Activated CD8-positive, alpha-beta memory T cell treated with anti-CD3 and anti-CD28 coated beads for 24 hours (primary cell): ENCODE data around the gene IFT43.

Source experiments
- DNase-seq: peaks from one replicate; pipeline ENCODE4 v3.0.0-alpha.2; 2020

The IFT43 gene

GRCh38 chr14:76019676-76020075 lies 34.1 kb downstream of the IFT43 start:
- DNase-seq, result no peak

GRCh38 chr14:76022991-76023390 lies 37.4 kb downstream of the IFT43 start:
- DNase-seq, result no peak

GRCh38 chr14:76023757-76024156 lies 38.2 kb downstream of the IFT43 start:
- DNase-seq, result no peak

GRCh38 chr14:76024211-76024907 lies 38.8 kb downstream of the IFT43 start:
- DNase-seq, result no peak

GRCh38 chr14:76034566-76034965 lies 49.0 kb downstream of the IFT43 start:
- no peak for DNase-seq

GRCh38 chr14:76040704-76041103 lies 55.1 kb downstream of the IFT43 start:
- no peak for DNase-seq

GRCh38 chr14:76045773-76046172 lies 60.2 kb downstream of the IFT43 start:
- no peak for DNase-seq

GRCh38 chr14:76050250-76050649 lies 64.7 kb downstream of the IFT43 start:
- DNase-seq, result no peak

GRCh38 chr14:76050797-76051392 lies 65.3 kb downstream of the IFT43 start:
- DNase-seq, result peak; percentile 74

- no peak for DNase-seq
Observed at GRCh38 chr14:76051717-76052465, 66.3 kb downstream of the IFT43 start.

- no peak for DNase-seq
Observed at GRCh38 chr14:76053572-76054355, 68.2 kb downstream of the IFT43 start.

GRCh38 chr14:76055330-76055729 lies 69.8 kb downstream of the IFT43 start:
- no peak for DNase-seq

GRCh38 chr14:76056128-76056527 lies 70.6 kb downstream of the IFT43 start:
- DNase-seq, result no peak

GRCh38 chr14:76057914-76058313 lies 72.4 kb downstream of the IFT43 start:
- DNase-seq, result no peak

- DNase-seq, result no peak
Observed at GRCh38 chr14:76063327-76063726, 77.8 kb downstream of the IFT43 start.

GRCh38 chr14:76065519-76065918 lies 80.0 kb downstream of the IFT43 start:
- no peak for DNase-seq

- DNase-seq, result no peak
Observed at GRCh38 chr14:76067536-76067935, 82.0 kb downstream of the IFT43 start.

GRCh38 chr14:76073717-76074116 lies 88.2 kb downstream of the IFT43 start:
- no peak for DNase-seq

- no peak for DNase-seq
Observed at GRCh38 chr14:76077340-76077739, 91.8 kb downstream of the IFT43 start.

- no peak for DNase-seq
Observed at GRCh38 chr14:76078501-76078900, 92.9 kb downstream of the IFT43 start.

GRCh38 chr14:76080025-76080424 lies 94.5 kb downstream of the IFT43 start:
- no peak for DNase-seq

- DNase-seq, result no peak
Observed at GRCh38 chr14:76080471-76080870, 94.9 kb downstream of the IFT43 start.

GRCh38 chr14:76081642-76082041 lies 96.1 kb downstream of the IFT43 start:
- no peak for DNase-seq
